GM21360 (cell line): Measurements from ENCODE around the gene NAA38.

Experiments used
- ATAC-seq: cut with Tn5 transposase; IDR thresholded peaks from one replicate; pipeline ENCODE4 v1.9.1; 2021; ENCODE audit warnings: mild to moderate bottlenecking, moderate library complexity; ENCODE audit not compliant: unreplicated experiment

NAA38 gene

DNA sequence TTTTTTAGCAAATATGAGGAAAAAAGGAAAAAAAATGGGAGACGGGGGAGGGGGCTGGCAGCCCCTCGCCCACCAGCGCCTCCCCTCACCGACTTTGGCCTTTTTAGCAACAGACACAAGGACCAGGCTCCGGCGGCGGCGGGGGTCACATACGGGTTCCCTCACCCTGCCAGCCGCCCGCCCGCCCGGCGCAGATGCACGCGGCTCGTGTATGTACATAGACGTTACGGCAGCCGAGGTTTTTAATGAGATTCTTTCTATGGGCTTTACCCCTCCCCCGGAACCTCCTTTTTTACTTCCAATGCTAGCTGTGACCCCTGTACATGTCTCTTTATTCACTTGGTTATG, 3.7 kb downstream of the NAA38 start:
- ATAC-seq: no peak

DNA sequence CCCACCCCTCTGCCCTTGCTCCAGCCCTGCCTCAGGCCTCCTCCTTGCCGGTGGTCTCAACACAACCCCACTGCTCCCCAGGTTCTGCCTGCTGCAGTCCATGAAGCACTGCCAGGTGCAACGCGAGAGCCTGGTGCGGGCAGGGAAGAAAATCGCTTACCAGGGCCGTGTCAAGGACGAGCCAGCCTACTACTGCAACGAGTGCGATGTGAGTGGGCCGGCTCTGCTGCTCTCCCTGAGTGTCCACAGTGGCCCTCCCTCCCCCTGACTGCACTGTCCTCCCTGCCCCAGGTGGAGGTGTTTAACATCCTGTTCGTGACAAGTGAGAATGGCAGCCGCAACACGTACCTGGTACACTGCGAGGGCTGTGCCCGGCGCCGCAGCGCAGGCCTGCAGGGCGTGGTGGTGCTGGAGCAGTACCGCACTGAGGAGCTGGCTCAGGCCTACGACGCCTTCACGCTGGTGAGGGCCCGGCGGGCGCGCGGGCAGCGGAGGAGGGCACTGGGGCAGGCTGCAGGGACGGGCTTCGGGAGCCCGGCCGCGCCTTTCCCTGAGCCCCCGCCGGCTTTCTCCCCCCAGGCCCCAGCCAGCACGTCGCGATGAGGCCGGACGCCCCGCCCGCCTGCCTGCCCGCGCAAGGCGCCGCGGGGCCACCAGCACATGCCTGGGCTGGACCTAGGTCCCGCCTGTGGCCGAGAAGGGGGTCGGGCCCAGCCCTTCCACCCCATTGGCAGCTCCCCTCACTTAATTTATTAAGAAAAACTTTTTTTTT, 4.3 kb downstream of the NAA38 start:
- ATAC-seq: no peak

DNA sequence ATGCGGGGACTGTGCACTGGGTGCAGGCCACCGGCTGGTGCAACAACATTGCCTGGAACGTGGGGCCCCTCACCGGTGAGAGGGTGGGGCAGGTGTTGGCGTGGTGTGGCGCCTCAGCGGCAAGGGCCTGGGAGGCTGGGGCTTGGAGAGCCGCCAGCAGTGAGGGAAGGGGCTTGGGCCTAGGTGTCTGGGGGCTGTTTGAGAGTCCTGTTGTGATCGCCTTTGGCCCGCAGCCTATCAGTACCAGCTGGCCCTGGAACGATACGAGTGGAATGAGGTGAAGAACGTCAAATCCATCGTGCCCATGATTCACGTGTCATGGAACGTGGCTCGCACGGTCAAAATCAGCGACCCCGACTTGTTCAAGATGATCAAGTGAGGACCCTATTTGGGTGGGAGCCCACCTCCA, 5.1 kb downstream of the NAA38 start:
- ATAC-seq: no peak

DNA sequence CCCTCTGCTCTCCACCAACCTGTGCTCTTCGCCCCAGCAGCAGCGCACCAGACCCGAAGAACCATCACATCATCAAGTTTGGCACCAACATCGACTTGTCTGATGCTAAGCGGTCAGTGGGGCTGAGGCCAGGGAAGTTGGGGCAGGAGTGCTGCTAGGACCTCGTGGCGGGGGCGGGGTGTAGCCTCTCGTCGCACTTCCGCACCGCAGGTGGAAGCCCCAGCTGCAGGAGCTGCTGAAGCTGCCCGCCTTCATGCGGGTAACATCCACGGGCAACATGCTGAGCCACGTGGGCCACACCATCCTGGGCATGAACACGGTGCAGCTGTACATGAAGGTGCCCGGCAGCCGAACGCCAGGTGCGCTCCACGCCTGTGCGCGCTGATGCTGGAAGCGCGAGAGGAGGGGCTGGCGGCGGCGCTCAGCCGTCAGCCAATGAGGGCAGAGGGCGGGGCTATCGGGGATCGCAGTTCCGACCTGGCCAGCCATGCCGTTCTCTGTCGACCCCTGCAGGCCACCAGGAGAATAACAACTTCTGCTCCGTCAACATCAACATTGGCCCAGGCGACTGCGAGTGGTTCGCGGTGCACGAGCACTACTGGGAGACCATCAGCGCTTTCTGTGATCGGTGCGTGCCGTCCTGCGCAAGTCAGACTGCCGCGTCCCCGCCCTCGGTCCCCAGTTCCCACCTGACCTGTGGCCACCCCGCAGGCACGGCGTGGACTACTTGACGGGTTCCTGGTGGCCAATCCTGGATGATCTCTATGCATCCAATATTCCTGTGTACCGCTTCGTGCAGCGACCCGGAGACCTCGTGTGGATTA, 5.7 kb downstream of the NAA38 start:
- peak; percentile 54 for ATAC-seq

DNA sequence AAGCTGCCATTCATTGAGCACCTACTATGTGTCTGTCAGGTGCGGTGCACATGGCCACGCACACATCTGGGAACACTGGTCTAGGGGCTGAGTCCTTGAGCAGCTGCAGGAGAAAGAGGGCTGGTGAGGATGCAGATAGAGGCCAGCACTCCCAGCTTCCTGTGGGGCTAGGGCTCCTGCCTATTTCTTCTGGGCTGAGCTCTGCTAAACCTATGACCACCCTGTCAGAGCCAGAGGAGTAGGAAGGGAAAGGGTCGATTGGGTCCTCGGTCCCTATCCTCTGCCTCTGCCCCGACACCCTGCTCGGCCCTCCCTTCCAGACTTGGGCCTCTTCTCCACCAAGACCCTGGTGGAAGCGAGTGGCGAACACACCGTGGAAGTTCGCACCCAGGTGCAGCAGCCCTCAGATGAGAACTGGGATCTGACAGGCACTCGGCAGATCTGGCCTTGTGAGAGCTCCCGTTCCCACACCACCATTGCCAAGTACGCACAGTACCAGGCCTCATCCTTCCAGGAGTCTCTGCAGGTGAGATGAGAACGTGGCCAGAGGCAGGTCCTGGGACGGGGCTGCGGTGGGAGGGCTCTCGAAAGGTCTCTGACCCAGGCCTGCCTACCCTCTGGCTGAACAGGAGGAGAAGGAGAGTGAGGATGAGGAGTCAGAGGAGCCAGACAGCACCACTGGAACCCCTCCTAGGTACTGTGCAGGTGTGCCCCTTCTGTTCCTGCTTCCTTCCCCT, 6.5 kb downstream of the NAA38 start:
- no peak for ATAC-seq

DNA sequence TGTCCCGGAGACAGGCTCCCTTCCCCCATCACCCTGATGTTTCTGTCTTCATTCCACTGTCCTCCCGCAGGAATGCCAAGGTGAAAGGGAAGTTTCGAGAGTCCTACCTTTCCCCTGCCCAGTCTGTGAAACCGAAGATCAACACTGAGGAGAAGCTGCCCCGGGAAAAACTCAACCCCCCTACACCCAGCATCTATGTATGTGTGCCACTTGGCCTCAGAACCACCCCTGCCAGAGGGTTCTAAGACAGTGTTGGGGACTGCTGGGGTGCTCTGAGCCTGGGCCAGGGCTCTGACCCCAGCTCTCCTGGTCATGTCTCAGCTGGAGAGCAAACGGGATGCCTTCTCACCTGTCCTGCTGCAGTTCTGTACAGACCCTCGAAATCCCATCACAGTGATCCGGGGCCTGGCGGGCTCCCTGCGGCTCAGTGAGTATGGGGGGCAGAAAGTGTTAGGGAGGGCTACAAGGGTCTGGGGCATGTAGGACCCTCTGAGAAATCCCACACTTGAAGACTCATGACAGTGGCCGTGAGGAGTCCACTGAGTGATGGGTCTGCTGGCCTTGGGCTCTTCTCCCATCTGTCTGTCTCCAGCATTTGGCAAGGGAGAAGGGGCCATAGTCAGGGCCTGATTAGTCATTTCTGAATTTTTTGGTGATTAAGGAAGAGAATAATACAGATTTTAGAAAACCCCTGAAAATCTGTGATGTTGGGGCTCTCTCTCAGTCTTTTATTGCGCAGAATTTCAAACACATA, 7.4 kb downstream of the NAA38 start:
- ATAC-seq: no peak

DNA sequence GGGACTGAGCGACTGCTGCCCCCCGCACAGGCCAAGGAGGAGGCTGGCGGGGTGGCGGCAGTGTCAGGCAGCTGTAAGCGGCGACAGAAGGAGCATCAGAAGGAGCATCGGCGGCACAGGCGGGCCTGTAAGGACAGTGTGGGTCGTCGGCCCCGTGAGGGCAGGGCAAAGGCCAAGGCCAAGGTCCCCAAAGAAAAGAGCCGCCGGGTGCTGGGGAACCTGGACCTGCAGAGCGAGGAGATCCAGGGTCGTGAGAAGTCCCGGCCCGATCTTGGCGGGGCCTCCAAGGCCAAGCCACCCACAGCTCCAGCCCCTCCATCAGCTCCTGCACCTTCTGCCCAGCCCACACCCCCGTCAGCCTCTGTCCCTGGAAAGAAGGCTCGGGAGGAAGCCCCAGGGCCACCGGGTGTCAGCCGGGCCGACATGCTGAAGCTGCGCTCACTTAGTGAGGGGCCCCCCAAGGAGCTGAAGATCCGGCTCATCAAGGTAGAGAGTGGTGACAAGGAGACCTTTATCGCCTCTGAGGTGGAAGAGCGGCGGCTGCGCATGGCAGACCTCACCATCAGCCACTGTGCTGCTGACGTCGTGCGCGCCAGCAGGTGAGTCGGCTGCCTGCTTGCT, 8.1 kb downstream of the NAA38 start:
- ATAC-seq: no peak

DNA sequence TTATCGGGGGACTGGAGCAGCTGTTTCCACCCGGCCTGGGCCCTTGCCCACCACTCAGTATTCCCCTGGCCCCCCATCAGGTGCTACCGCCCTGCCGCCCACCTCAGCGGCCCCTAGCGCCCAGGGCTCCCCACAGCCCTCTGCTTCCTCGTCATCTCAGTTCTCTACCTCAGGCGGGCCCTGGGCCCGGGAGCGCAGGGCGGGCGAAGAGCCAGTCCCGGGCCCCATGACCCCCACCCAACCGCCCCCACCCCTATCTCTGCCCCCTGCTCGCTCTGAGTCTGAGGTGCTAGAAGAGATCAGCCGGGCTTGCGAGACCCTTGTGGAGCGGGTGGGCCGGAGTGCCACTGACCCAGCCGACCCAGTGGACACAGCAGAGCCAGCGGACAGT, 8.6 kb downstream of the NAA38 start:
- ATAC-seq: no peak

DNA sequence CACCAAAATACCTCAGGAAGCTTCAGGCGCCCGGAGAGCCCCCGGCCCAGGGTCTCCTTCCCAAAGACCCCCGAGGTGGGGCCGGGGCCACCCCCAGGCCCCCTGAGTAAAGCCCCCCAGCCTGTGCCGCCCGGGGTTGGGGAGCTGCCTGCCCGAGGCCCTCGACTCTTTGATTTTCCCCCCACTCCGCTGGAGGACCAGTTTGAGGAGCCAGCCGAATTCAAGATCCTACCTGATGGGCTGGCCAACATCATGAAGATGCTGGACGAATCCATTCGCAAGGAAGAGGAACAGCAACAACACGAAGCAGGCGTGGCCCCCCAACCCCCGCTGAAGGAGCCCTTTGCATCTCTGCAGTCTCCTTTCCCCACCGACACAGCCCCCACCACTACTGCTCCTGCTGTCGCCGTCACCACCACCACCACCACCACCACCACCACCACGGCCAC, 9.2 kb downstream of the NAA38 start:
- ATAC-seq: no peak

DNA sequence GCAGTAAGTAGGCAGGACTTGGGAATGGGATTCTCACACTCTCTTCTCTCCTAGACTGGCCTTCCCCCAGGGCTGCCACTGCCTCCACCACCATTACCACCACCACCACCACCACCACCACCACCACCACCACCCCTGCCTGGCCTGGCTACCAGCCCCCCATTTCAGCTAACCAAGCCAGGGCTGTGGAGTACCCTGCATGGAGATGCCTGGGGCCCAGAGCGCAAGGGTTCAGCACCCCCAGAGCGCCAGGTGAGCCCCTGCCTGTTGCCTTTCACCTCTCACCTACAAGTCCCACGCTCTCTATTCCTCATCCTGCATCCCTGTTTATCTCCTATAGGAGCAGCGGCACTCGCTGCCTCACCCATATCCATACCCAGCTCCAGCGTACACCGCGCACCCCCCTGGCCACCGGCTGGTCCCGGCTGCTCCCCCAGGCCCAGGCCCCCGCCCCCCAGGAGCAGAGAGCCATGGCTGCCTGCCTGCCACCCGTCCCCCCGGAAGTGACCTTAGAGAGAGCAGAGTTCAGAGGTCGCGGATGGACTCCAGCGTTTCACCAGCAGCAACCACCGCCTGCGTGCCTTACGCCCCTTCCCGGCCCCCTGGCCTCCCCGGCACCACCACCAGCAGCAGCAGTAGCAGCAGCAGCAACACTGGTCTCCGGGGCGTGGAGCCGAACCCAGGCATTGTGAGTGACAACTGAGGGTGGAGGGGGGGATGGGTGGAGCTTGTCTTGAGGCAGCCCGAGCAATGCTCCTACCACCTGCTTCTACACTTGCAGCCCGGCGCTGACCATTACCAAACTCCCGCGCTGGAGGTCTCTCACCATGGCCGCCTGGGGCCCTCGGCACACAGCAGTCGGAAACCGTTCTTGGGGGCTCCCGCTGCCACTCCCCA, 10.3 kb downstream of the NAA38 start:
- no peak for ATAC-seq

DNA sequence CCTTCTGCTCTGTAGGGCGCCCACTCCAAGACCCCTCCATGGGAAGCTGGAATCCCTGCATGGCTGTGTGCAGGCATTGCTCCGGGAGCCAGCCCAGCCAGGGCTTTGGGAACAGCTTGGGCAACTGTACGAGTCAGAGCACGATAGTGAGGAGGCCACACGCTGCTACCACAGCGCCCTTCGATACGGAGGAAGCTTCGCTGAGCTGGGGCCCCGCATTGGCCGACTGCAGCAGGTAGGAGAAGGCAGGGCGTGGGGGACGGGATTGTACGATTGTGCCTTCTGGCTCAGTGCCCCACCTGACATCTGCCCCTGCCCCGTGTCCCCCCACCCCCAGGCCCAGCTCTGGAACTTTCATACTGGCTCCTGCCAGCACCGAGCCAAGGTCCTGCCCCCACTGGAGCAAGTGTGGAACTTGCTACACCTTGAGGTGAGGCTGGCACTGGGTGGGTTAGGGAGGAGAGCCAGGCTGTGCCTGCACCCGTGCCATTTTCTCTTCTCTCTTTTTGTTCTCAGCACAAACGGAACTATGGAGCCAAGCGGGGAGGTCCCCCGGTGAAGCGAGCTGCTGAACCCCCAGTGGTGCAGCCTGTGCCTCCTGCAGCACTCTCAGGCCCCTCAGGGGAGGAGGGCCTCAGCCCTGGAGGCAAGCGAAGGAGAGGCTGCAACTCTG, 11.2 kb downstream of the NAA38 start:
- ATAC-seq: no peak

DNA sequence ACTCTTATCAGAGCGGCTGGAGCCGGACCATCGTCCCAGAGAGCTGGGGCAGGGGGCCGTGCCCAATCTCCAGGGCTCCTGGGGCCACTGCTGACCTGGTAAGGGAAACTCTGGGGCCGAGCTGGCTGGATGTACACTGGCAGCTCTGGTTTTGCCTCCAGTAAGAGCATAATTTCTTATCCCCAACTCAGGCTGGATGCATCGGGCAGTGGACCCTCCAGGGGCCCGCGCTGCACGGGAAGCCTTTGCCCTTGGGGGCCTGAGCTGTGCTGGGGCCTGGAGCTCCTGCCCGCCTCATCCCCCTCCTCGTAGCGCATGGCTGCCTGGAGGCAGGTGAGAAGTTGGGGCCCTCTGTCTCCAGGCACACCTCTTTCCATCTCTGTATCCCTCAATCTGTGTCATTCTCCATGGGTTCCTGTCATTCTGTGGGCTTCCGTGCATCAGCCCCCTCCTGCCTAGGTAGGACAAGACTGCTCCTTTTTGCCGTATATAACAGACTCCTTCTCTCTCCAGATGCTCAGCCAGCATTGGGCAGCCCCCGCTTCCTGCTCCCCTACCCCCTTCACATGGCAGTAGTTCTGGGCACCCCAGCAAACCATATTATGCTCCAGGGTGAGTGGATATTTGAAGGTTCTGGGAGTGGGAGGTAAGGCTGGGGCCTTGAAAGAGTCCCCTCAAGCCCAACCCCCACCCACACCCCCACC, 11.8 kb downstream of the NAA38 start:
- ATAC-seq: no peak

DNA sequence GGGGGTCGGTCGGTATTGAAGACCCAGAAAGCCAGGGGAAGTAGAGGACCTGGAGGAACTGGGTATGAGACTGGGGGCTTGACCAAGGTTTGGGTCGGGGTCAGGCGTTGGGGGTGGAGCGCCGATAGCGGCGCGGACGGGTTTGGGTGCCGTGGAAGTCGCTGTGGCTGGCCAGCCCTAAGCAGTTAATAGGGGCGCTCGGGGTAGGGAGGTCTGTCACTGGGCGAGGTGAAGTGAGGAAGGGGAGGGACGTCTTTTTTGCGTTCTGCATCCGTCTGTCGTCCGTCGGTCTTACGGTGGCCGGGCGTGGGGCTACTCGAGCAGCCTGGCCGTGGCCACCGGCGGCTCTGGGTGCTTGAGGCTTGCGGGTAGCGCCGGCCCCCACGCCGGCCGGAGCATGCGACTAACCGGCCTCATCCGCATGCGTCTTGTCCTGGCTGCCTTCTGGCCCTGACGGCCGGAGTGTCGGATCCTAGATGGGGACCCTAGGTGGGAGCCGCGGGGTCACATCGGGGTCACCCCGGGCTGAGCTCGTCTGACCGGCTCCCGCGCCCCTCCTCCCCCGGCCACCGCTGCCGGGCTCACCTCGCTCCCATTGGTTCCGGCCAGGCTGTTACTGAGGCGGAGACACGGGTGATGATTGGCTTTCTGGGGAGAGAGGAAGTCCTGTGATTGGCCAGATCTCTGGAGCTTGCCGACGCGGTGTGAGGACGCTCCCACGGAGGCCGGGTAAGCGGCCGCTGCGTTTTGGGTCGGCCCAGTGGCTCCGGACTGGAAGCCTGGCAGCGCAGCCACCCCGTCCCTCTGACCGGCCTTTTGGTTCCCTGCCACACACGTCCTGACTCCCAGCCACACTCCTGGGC, 12.8 kb downstream of the NAA38 start:
- ATAC-seq: peak; percentile 30

DNA sequence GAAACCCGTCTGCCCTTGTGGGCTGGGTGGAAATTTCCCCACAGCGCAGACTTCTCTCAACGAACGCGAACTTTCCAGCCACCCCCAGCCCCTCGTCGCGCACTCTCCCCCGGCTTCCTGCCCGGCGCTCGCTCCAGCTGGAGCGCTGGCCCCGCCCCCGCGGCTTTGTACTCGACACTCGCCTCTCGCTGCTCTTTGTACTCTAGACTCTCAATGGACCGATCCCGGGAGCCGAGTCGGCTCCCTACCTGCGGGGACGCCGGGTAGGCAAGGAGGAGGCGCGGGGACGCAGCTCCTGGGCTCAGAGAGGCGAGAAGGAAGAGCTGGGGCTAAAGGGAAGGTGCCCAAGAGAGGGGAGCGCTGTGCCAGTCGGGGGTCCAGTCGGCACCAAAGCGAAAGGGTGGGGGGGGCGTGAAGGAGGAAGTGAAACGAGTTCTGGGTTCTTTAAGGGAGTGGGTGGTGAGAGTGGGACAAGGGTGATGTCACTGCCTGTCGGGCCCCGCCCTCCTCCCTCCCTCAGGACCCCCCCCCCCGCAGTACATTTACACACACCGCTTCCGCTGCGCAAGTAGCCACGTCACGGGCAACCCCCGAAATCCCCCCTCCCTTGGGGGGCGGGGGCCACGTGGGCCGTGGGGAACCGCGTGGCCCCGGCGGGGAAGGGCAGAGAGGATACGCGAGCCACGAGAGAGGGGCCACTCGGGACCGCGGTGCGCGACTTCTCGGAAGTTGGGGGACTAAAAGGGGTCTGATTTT, 13.6 kb downstream of the NAA38 start:
- ATAC-seq: peak; percentile 19

DNA sequence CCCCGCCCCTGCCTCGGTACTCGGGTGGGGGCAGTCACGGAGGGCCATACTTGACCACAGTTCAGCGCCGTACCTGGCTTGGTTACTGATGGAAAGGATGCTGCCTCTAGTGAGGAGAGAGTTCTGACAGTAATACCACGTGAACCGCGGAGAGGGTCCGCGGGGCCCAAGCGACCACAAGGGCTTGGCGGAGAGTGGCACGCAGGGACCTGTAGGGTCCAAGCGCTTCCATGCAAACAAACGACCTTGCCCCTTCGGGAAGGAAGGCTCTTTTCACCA, 14.2 kb downstream of the NAA38 start:
- peak; percentile 3 for ATAC-seq

DNA sequence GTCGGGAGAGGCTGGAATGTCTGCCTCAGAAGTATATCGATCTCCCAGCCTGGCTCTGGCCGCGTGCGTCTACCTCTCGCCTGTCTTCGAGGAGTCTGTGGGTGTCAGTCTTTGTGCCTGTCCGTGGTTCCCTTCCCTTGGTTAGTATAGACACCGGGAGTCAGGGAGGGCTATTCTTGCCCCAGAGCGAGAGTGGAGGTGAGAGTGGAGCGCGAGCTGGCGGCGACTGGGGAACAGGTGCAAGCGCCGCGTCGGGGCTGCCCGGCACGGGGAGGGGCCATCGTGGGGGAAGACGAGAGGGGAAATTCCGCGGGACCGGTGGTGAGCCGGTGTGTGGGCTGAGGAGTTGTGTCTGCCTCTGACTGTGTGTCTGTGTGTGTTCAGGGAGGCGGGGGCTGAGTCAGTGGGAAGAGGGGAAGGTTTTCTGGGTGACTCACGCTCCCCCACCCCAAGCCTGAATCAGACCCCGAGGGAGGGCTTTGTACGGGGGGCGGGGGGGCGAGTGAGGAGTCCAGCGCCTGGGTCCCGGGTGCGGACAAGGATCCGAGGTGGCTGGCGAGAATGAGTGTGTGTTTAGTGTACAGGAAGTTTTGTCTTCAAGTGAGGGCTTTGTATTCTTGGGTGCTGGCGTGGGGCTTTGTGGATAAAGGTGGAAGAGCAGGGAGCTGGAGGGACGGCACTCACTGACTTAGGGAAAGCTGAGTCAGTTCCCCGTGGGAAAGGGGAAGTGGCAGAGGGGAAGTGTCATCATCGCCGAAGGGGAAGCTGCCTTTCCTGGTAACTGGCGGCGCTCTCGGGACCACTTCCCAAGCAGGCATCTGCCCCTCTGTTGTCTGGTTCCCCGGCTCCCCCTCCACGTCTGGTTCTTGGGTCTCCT, 14.7 kb downstream of the NAA38 start:
- no peak for ATAC-seq
